Measurements from ENCODE around the gene STAM. TPM values are rescaled to one million over a fixed set of nuclear protein-coding genes. Genes with fewer than 3 reads are reported as not detected.

STAM gene
- polyA plus RNA-seq, 1 donor (not counting 4 experiments of a cell fraction or from before 2014, with no cell fraction given): 34.1 TPM

DNA sequence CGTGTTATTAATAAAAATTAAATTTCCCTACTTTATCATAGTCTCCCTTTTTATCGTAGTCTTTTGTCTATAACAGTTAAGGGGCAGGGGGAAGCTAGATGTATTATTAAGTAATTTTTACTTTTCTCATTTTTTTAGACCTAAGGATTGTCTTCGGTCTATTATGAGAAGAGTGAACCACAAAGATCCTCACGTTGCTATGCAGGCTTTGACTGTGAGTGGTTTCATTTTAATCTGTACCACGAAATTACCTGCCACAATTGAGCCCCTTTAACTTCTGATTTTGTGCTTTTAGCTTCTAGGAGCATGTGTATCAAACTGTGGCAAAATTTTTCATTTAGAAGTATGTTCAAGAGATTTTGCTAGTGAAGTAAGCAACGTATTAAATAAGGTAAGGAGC is 40.6 kb downstream of the STAM start:
- Histone ChIP-seq H4K20me1 (ENCODE audit: control insufficient read depth, extremely low read depth, insufficient read depth, low read length) (peaks cover 8% of the 10 kb centered on the region), H3K27ac (ENCODE audit: control insufficient read depth, insufficient read depth, low read length) (no peak overlapping the region), H3K4me1 (ENCODE audit: control insufficient read depth, extremely low read depth, insufficient read depth, low read length) (peaks cover 6% of the 10 kb centered on the region), H3K9me1 (ENCODE audit: control insufficient read depth, extremely low read depth, insufficient read depth, low read length) (peaks cover 2% of the 10 kb centered on the region), H3K36me3 (ENCODE audit: control insufficient read depth in 2 of 2, extremely low read depth in 1 of 2, insufficient read depth in 2 of 2, low read length in 2 of 2) (peaks cover 0 to 5% of the 10 kb centered on the region in 2 experiments), H3K9me3 (ENCODE audit: control insufficient read depth, low read depth, low read length) (no peaks in the 10 kb centered on the region), H3K27me3 (ENCODE audit: control insufficient read depth, extremely low read depth, insufficient read depth, low read length) (no peaks in the 10 kb centered on the region), H3K9ac (ENCODE audit: control insufficient read depth, extremely low read depth, insufficient read depth, low read length) (no peak overlapping the region), H2AFZ (ENCODE audit: control insufficient read depth, low read length) (no peak overlapping the region), H3K4me2 (ENCODE audit: control insufficient read depth, extremely low read depth, insufficient read depth, low read depth, low read length) (no peak overlapping the region), H3K4me3 (ENCODE audit: control insufficient read depth in 2 of 3, extremely low read depth in 1 of 3, insufficient read depth in 2 of 3, low read depth in 1 of 3, low read length in 3 of 3) (no peak overlapping the region), H3K79me2 (ENCODE audit: control insufficient read depth, insufficient read depth, low read length) (peaks cover 63% of the 10 kb centered on the region)
- no peak for TF ChIP-seq EZH2 (IDR thresholded peaks at IDR 0.05; ENCODE audit: low read length)
- TF ChIP-seq, protein P1, sequence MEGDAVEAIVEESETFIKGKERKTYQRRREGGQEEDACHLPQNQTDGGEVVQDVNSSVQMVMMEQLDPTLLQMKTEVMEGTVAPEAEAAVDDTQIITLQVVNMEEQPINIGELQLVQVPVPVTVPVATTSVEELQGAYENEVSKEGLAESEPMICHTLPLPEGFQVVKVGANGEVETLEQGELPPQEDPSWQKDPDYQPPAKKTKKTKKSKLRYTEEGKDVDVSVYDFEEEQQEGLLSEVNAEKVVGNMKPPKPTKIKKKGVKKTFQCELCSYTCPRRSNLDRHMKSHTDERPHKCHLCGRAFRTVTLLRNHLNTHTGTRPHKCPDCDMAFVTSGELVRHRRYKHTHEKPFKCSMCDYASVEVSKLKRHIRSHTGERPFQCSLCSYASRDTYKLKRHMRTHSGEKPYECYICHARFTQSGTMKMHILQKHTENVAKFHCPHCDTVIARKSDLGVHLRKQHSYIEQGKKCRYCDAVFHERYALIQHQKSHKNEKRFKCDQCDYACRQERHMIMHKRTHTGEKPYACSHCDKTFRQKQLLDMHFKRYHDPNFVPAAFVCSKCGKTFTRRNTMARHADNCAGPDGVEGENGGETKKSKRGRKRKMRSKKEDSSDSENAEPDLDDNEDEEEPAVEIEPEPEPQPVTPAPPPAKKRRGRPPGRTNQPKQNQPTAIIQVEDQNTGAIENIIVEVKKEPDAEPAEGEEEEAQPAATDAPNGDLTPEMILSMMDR (optimal IDR thresholded peaks at IDR 0.05 in 1 of 3, IDR thresholded peaks at IDR 0.05 in 1 of 3, conservative IDR thresholded peaks at IDR 0.05 in 1 of 3; ENCODE audit: extremely low read depth in 1 of 3, insufficient read depth in 2 of 3, low read length in 3 of 3): no peak
- dilution Hi-C loops (cut with MboI; ENCODE audit: extremely low pct_ligation_motif_present, low sequenced_read_pairs): no loop called here
- FAIRE-seq (no peak), DNase-seq (ENCODE audit: low read depth, low spot score) (no peak)

DNA sequence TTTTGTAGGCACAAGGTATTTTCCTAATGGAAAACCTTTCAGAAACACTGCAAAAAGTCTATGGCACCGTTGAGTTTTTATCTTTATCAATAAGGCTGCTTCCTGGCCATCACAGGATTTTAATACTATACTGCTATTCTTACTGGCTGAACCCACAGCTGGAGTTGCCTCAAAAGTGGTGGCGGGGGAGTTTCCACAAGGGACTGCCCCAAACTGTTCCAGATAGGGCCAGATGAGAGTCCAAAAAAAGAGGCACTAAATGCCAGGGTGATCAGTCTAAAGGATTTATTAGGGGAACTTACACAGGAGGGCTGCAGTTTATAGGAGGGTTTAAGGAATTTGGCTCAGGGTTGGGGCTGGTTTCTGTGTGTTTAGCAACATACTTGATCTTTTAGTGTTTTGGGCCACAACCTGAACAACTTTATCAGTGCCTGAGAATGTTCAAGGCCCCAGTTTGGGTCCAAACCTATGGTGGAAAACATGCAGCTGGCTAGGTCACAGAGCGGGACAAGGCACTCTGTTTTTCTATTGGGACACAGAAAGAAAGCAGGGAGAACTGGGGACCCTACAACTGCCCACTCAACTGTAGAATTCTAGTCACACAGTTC is 41.4 kb downstream of the STAM start:
- dilution Hi-C loops (cut with MboI; ENCODE audit: extremely low pct_ligation_motif_present, low sequenced_read_pairs): no loop called here
- Histone ChIP-seq H2AFZ (ENCODE audit: control insufficient read depth, low read length) (no peak overlapping the region), H3K4me2 (ENCODE audit: control insufficient read depth, extremely low read depth, insufficient read depth, low read depth, low read length) (no peak overlapping the region), H3K4me3 (ENCODE audit: control insufficient read depth in 2 of 3, extremely low read depth in 1 of 3, insufficient read depth in 2 of 3, low read depth in 1 of 3, low read length in 3 of 3) (no peak overlapping the region), H3K9ac (ENCODE audit: control insufficient read depth, extremely low read depth, insufficient read depth, low read length) (no peak overlapping the region), H4K20me1 (ENCODE audit: control insufficient read depth, extremely low read depth, insufficient read depth, low read length) (peaks cover 4% of the 10 kb centered on the region), H3K79me2 (ENCODE audit: control insufficient read depth, insufficient read depth, low read length) (peaks cover 55% of the 10 kb centered on the region), H3K9me1 (ENCODE audit: control insufficient read depth, extremely low read depth, insufficient read depth, low read length) (peaks cover 2% of the 10 kb centered on the region), H3K27me3 (ENCODE audit: control insufficient read depth, extremely low read depth, insufficient read depth, low read length) (no peaks in the 10 kb centered on the region), H3K4me1 (ENCODE audit: control insufficient read depth, extremely low read depth, insufficient read depth, low read length) (peaks cover 6% of the 10 kb centered on the region), H3K27ac (ENCODE audit: control insufficient read depth, insufficient read depth, low read length) (no peak overlapping the region), H3K9me3 (ENCODE audit: control insufficient read depth, low read depth, low read length) (no peaks in the 10 kb centered on the region), H3K36me3 (ENCODE audit: control insufficient read depth in 2 of 2, extremely low read depth in 1 of 2, insufficient read depth in 2 of 2, low read length in 2 of 2) (peaks cover 0 to 5% of the 10 kb centered on the region in 2 experiments)
- FAIRE-seq (no peak), DNase-seq (ENCODE audit: low read depth, low spot score) (no peak)
- TF ChIP-seq EZH2 (IDR thresholded peaks at IDR 0.05; ENCODE audit: low read length): no peak
- TF ChIP-seq, protein P1 (optimal IDR thresholded peaks at IDR 0.05 in 1 of 3, IDR thresholded peaks at IDR 0.05 in 1 of 3, conservative IDR thresholded peaks at IDR 0.05 in 1 of 3; ENCODE audit: extremely low read depth in 1 of 3, insufficient read depth in 2 of 3, low read length in 3 of 3): no peak

Data from keratinocyte (primary cell).